Measurements from ENCODE around the gene ADK. TPM values are rescaled to one million over a fixed set of nuclear protein-coding genes. Genes with fewer than 3 reads are reported as not detected.

The ADK gene
- total and polyA plus RNA-seq, 2 experiments from 2014 or later = 39.9 to 53.0 TPM

GRCh38 chr10:74388801-74389200 lies 237.8 kb downstream of the ADK start (continued):
- TF ChIP-seq EZH2 (IDR thresholded peaks at IDR 0.05; ENCODE audit: low read depth, unreplicated experiment) = no peak
- TF ChIP-seq, protein P1, sequence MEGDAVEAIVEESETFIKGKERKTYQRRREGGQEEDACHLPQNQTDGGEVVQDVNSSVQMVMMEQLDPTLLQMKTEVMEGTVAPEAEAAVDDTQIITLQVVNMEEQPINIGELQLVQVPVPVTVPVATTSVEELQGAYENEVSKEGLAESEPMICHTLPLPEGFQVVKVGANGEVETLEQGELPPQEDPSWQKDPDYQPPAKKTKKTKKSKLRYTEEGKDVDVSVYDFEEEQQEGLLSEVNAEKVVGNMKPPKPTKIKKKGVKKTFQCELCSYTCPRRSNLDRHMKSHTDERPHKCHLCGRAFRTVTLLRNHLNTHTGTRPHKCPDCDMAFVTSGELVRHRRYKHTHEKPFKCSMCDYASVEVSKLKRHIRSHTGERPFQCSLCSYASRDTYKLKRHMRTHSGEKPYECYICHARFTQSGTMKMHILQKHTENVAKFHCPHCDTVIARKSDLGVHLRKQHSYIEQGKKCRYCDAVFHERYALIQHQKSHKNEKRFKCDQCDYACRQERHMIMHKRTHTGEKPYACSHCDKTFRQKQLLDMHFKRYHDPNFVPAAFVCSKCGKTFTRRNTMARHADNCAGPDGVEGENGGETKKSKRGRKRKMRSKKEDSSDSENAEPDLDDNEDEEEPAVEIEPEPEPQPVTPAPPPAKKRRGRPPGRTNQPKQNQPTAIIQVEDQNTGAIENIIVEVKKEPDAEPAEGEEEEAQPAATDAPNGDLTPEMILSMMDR (conservative IDR thresholded peaks at IDR 0.05; ENCODE audit: low read depth in 2 of 2) = no peak
- TF ChIP-seq JUNB (IDR thresholded peaks at IDR 0.05; ENCODE audit: unreplicated experiment) = no peak
- no peak for TF ChIP-seq POLR2AphosphoS5 (IDR thresholded peaks at IDR 0.05; ENCODE audit: low read depth)
- no peak for TF ChIP-seq NANOG (IDR thresholded peaks at IDR 0.05; ENCODE audit: borderline replicate concordance)

DNA sequence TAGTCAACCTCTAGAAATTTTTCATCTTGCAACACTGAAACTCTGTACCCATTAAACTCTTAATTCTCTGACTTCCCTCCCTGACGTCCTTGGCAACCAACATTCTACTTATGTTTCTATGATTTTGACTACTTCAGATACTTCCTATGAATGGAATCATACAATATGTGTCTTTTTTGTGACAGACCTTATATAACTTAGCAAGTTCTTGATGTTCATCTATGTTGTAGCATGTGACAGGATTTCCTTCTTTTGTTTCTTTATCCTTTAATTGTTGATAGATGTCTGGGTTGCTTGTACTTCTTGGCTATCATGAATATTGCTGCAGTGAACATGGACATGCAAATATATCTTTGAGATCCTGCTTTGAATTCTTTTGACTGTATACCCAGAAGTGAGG lies 240.8 kb downstream of the ADK start:
- no peaks in the 10 kb centered on the region for H3K79me2 ChIP-seq (replicated peaks; ENCODE audit: insufficient read depth)
- no peaks in the 10 kb centered on the region for H3K36me3 ChIP-seq (ENCODE audit: insufficient read depth)
- no peaks in the 10 kb centered on the region for H3K4me1 Mint-ChIP-seq
- H3K4me1 ChIP-seq (ENCODE audit: insufficient read depth) = no peaks in the 10 kb centered on the region
- H3K4me2 ChIP-seq = no peak overlapping the region
- H3K27me3 Mint-ChIP-seq (ENCODE audit: insufficient read depth, low read depth, poor library complexity) = peaks cover 3% of the 10 kb centered on the region
- H3K4me3 Mint-ChIP-seq = no peak overlapping the region
- no peak overlapping the region for H3K27ac Mint-ChIP-seq
- H3K9me2 ChIP-seq (ENCODE audit: insufficient read depth) = no peaks in the 10 kb centered on the region; the same call in 1 of the 2 replicates
- no peak overlapping the region for H3K27ac ChIP-seq (ENCODE audit: low read depth)
- peaks cover 3% of the 10 kb centered on the region; the same call in 2 of the 3 replicates for H3K36me3 Mint-ChIP-seq (ENCODE audit: low read depth)
- H3K4me3 ChIP-seq = no peak overlapping the region
- TF ChIP-seq, protein P2, sequence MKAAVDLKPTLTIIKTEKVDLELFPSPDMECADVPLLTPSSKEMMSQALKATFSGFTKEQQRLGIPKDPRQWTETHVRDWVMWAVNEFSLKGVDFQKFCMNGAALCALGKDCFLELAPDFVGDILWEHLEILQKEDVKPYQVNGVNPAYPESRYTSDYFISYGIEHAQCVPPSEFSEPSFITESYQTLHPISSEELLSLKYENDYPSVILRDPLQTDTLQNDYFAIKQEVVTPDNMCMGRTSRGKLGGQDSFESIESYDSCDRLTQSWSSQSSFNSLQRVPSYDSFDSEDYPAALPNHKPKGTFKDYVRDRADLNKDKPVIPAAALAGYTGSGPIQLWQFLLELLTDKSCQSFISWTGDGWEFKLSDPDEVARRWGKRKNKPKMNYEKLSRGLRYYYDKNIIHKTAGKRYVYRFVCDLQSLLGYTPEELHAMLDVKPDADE (IDR thresholded peaks at IDR 0.05) = no peak
- TF ChIP-seq ZNF462 (CRISPR knock-in tag; IDR thresholded peaks at IDR 0.05) (no peak), EZH2phosphoT487 (IDR thresholded peaks at IDR 0.05; ENCODE audit: unreplicated experiment) (no peak), ZNF114 (CRISPR knock-in tag; IDR thresholded peaks at IDR 0.05) (no peak), STAT1 (IDR thresholded peaks at IDR 0.05; ENCODE audit: unreplicated experiment) (no peak), EZH2 (IDR thresholded peaks at IDR 0.05; ENCODE audit: low read depth, unreplicated experiment) (no peak), JUNB (IDR thresholded peaks at IDR 0.05; ENCODE audit: unreplicated experiment) (no peak), POLR2AphosphoS5 (IDR thresholded peaks at IDR 0.05; ENCODE audit: low read depth) (no peak), ZNF331 (CRISPR knock-in tag; IDR thresholded peaks at IDR 0.05; ENCODE audit: low read depth) (no peak)
- TF ChIP-seq, protein P1 (conservative IDR thresholded peaks at IDR 0.05; ENCODE audit: low read depth in 2 of 2) = no peak
- H3F3A ChIP-seq (replicated peaks; ENCODE audit: low read depth) = no peaks in the 10 kb centered on the region
- H2AFZ ChIP-seq = no peak overlapping the region
- H4K20me1 ChIP-seq (replicated peaks; ENCODE audit: insufficient read depth) = no peaks in the 10 kb centered on the region
- no peak for DNase-seq (ENCODE audit: low spot score)
- H3K27me3 ChIP-seq (ENCODE audit: insufficient read depth) = no peaks in the 10 kb centered on the region
- ATAC-seq = no peak
- no peaks in the 10 kb centered on the region for H3K9me3 Mint-ChIP-seq
